A549 (cell line): ENCODE data around the gene SMG1.
"Not testable (repeated sequence)": the region's sequence is repeated elsewhere in the genome, so short reads cannot be mapped to it uniquely, and the experiment has no call there.

Experiments
- BHLHE40 ChIP-seq: IDR thresholded peaks from 2 replicates; pipeline ENCODE4 v1.6.1; 2012; ENCODE audit warnings: low read depth, low read length, inconsistent platforms
- CHD2 ChIP-seq: fragments of 150-350 bp; IDR thresholded peaks from 2 replicates; pipeline ENCODE4 v1.6.1; 2014; ENCODE audit warnings: low read length; ENCODE audit not compliant: partially characterized antibody
- MAFK ChIP-seq: fragments of 450-650 bp; IDR thresholded peaks from 2 replicates; pipeline ENCODE4 v1.6.1; 2014; ENCODE audit not compliant: partially characterized antibody
- MAZ ChIP-seq: fragments of 150-350 bp; IDR thresholded peaks from 2 replicates; pipeline ENCODE4 v1.6.1; 2014; ENCODE audit warnings: antibody characterized with exemption, low read depth, low read length, borderline replicate concordance
- MYC ChIP-seq: IDR thresholded peaks from 2 replicates; pipeline ENCODE4 v1.6.1; 2012; ENCODE audit warnings: mild to moderate bottlenecking, inconsistent platforms, low read length, improper control_type of control experiment, borderline replicate concordance
- POLR2A ChIP-seq: IDR thresholded peaks from 2 replicates; pipeline ENCODE4 v1.6.1; 2012; ENCODE audit warnings: mild to moderate bottlenecking, low read length
- RARB ChIP-seq: fragments of 250-450 bp; sonication (Bioruptor Pico); IDR thresholded peaks from 2 replicates; pipeline ENCODE4 v1.8.0; 2021; ENCODE audit warnings: mild to moderate bottlenecking, moderate library complexity
- ZNF302 ChIP-seq: fragments of 250-450 bp; sonication (Bioruptor Pico); IDR thresholded peaks from 2 replicates; pipeline ENCODE4 v1.9.0; 2021; ENCODE audit warnings: inconsistent platforms, mild to moderate bottlenecking, moderate library complexity
- TF ChIP-seq, protein P1 (sequence below): fragments of >200 bp; sonication (Bioruptor Twin); formaldehyde crosslinking; IDR thresholded peaks from 3 replicates; pipeline ENCODE4 v1.5.1; 2016
- TF ChIP-seq, protein P2 (sequence below): fragments of >200 bp; sonication (Bioruptor Twin); formaldehyde crosslinking; IDR thresholded peaks from 3 replicates; pipeline ENCODE4 v1.6.1; 2016

DNA sequence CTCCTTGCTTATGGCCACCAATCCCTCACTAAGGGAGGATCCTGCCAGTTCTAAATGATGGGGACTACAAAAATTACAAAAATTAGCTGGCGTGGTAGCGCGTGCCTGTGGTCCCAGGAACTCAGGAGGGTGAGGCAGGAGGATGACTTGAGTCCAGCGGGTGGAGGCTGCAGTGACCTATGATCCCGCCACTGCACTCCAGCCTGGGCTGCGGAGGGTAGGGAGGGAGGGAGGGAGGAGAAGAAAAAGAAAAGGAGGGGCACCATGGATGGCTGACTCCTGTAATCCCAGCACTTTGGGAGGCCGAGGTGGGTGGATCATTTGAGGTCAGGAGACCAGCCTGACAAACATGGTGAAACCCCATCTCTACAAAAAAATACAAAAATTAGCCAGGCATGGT, 1.9 kb upstream of the SMG1 start:
- TF ChIP-seq, protein P1, sequence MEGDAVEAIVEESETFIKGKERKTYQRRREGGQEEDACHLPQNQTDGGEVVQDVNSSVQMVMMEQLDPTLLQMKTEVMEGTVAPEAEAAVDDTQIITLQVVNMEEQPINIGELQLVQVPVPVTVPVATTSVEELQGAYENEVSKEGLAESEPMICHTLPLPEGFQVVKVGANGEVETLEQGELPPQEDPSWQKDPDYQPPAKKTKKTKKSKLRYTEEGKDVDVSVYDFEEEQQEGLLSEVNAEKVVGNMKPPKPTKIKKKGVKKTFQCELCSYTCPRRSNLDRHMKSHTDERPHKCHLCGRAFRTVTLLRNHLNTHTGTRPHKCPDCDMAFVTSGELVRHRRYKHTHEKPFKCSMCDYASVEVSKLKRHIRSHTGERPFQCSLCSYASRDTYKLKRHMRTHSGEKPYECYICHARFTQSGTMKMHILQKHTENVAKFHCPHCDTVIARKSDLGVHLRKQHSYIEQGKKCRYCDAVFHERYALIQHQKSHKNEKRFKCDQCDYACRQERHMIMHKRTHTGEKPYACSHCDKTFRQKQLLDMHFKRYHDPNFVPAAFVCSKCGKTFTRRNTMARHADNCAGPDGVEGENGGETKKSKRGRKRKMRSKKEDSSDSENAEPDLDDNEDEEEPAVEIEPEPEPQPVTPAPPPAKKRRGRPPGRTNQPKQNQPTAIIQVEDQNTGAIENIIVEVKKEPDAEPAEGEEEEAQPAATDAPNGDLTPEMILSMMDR = not testable (repeated sequence)
- TF ChIP-seq MAZ; POLR2A; ZNF302 (CRISPR knock-in tag); MYC; BHLHE40; MAFK; RARB (CRISPR knock-in tag); CHD2: not testable (repeated sequence)
- TF ChIP-seq, protein P2, sequence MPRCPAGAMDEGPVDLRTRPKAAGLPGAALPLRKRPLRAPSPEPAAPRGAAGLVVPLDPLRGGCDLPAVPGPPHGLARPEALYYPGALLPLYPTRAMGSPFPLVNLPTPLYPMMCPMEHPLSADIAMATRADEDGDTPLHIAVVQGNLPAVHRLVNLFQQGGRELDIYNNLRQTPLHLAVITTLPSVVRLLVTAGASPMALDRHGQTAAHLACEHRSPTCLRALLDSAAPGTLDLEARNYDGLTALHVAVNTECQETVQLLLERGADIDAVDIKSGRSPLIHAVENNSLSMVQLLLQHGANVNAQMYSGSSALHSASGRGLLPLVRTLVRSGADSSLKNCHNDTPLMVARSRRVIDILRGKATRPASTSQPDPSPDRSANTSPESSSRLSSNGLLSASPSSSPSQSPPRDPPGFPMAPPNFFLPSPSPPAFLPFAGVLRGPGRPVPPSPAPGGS = not testable (repeated sequence)
